Heart left ventricle (tissue), 16 donors: ENCODE results near the gene RNGTT. TPM values are rescaled to one million over a fixed set of nuclear protein-coding genes. Genes with fewer than 3 reads are reported as not detected.
"Not testable (repeated sequence)": the region's sequence is repeated elsewhere in the genome, so short reads cannot be mapped to it uniquely, and the experiment has no call there.

ENCODE experiments used
- ATAC-seq, 4 donors: fragments of 200-7000 bp; cut with Tn5 transposase; one replicate each; pipeline ENCODE4 v1.9.1; 2020 to 2022; ENCODE audit warnings: moderate library complexity in 4 of 4, mild to moderate bottlenecking in 3 of 4, moderate number of reproducible peaks in 1 of 4
- DNase-seq, 5 donors: peaks; one replicate each; pipeline ENCODE4 v3.0.0-alpha.2; 2020
- H3K27ac ChIP-seq, 12 donors: fragments of 200-600 bp; sonication (generic) in 4 of 12; one replicate each; pipeline versions ENCODE4 v1.5.0 to v1.8.0; 2016 to 2022; ENCODE audit warnings: mild to moderate bottlenecking in 2 of 12
- H3K27me3 ChIP-seq, 9 donors: fragments of 200-600 bp; sonication (generic) in 2 of 9; one replicate each; pipeline versions ENCODE4 v1.5.1 to v1.8.0; 2016 to 2022; ENCODE audit warnings: mild to moderate bottlenecking in 3 of 9
- H3K36me3 ChIP-seq, 9 donors: fragments of 200-600 bp; sonication (generic) in 2 of 9; one replicate each; pipeline versions ENCODE4 v1.5.0 to v1.8.0; 2018 to 2022; ENCODE audit warnings: mild to moderate bottlenecking in 2 of 9
- H3K4me1 ChIP-seq, 12 donors: fragments of 200-600 bp; sonication (generic) in 4 of 12; one replicate each; pipeline versions ENCODE4 v1.5.0 to v1.8.0; 2016 to 2022; ENCODE audit warnings: mild to moderate bottlenecking in 3 of 12
- H3K4me3 ChIP-seq, 12 donors: fragments of 200-600 bp; sonication (generic) in 4 of 12; one replicate each; pipeline versions ENCODE4 v1.5.0 to v1.8.0; 2017 to 2022; ENCODE audit warnings: mild to moderate bottlenecking in 9 of 12, moderate library complexity in 4 of 12
- H3K9me3 ChIP-seq, 12 donors: fragments of 200-600 bp; sonication (generic) in 4 of 12; one replicate each; pipeline versions ENCODE4 v1.5.0 to v1.8.0; 2016 to 2022; ENCODE audit warnings: mild to moderate bottlenecking in 1 of 12
- CTCF ChIP-seq, 12 donors: fragments of 200-600 bp; sonication (generic) in 4 of 12; IDR thresholded peaks; one replicate each; pipeline versions ENCODE4 v1.5.0 to v1.8.0; 2018 to 2022; ENCODE audit warnings: antibody characterized with exemption in 12 of 12, mild to moderate bottlenecking in 5 of 12
- POLR2A ChIP-seq, 2 donors: fragments of 450-650 bp; IDR thresholded peaks; one replicate each; pipeline ENCODE4 v1.6.1; 2017; ENCODE audit warnings: antibody characterized with exemption in 2 of 2, mild to moderate bottlenecking in 2 of 2, moderate library complexity in 2 of 2
- WGBS, 4 donors: extraction: QIAGEN DNeasy Blood & Tissue Kit in 2 of 4; methylation state at CpG; one replicate each; pipeline versions ENCODE4 v1.1.5 to v1.1.7; 2013 to 2018; 5-methylcytosine and 5-hydroxymethylcytosine counted together
- intact Hi-C, 10 donors: fragments of 100-400 bp; cut with DNase I; formaldehyde crosslinking; loops; one replicate each; pipeline versions ENCODE4 v1.11.1 to v1.14.2; 2022
- polyA plus RNA-seq, 2 donors: library from polyadenylated mRNA; stranded (reverse); fragments of 200-250 nt; gene quantifications; one replicate each; pipeline ENCODE4 v1.2.3, GENCODE V29; 2013
- total RNA-seq, 9 donors: library from RNA; depleted of rRNA in 2 of 9; stranded (reverse); fragments of >200 nt in 2 of 9; fragmentation: NEBNext Ultra II Directional in 3 of 9; extraction: Animal tissue kit (Norgen Biotek cat#: 25700) in 3 of 9; gene quantifications; one replicate each; pipeline versions ENCODE4 v1.1.0 to v1.2.4, GENCODE V29; 2016 to 2023
- donor health status: ischemic (EF 13 %, LVEDD 7.1; RV severe dilation, severe dysfunction).
- donor health status: healthy with polysubstance abuse.
- donor health status: DM: no; HTN: yes; CAD: no.
- donor health status: DM: no; HTN: no; CAD: no.
- donor health status: ischemic (EF 25% LVEDD 6.9; RV normal size, moderate dysfunction).
- donor health status: ischemic (EF 25% LVEDD 5.7; RV mildly dilated, moderate dysfunction).
- donor health status: healthy.
- donor health status: DM: yes; HTN: yes; CAD: no.
- donor health status: ischemic (EF 35%, LVEDD 5.7; RV mildly dilated, moderate dysfunction).
- donor health status: nonischemic (EF 11% LVEDD 7.7; RV severe dilation, severe dysfunction).
- donor health status: DM: yes; HTN: yes; CAD: no.
- donor health status: PGD.
- donor health status: ischemic (EF 29% LVEDD 5.4; RV normal size, mild dysfunction).
- donor health status: nonischemic (EF 23%, LVEDD 6.1; RV moderate dilation, normal function).

RNGTT gene
- total and polyA plus RNA-seq, 11 donors, result 2.6 to 11.6 (median 9.1) TPM

GRCh38 chr6:88835210-88835609 lies 128.2 kb downstream of the RNGTT start:
- DNase-seq (no peak), ATAC-seq (no peak)
- H3K27ac ChIP-seq, result no peak overlapping the region
- peaks cover 0 to 2% (median 0%) of the 10 kb centered on the region in 12 donors for H3K4me1 ChIP-seq
- intact Hi-C loops, result no loop called here
- peaks cover 0 to 51% (median 11%) of the 10 kb centered on the region in 12 donors for H3K9me3 ChIP-seq
- no peak overlapping the region for H3K4me3 ChIP-seq
- H3K27me3 ChIP-seq, result no peaks in the 10 kb centered on the region
- no peak for TF ChIP-seq CTCF (IDR thresholded peaks at IDR 0.05)
- TF ChIP-seq POLR2A (IDR thresholded peaks at IDR 0.05), result no peak
- no peaks in the 10 kb centered on the region for H3K36me3 ChIP-seq

- H3K4me3 ChIP-seq, ATAC-seq, DNase-seq, H3K27ac ChIP-seq, H3K36me3 ChIP-seq, H3K4me1 ChIP-seq, intact Hi-C loops, H3K27me3 ChIP-seq: not testable (repeated sequence)
- peaks cover 0 to 51% (median 12%) of the 10 kb centered on the region in 12 donors for H3K9me3 ChIP-seq
- 91 to 100% (median 95%) methylated on average over 1 of the region's 1 CpG for WGBS, 4 donors
Measured at GRCh38 chr6:88833071-88833470, 130.3 kb downstream of the RNGTT start.

- H3K9me3 ChIP-seq, result peaks cover 0 to 23% (median 4%) of the 10 kb centered on the region in 12 donors
- H3K4me1 ChIP-seq, intact Hi-C loops, H3K36me3 ChIP-seq, ATAC-seq, DNase-seq, H3K27ac ChIP-seq, H3K4me3 ChIP-seq, H3K27me3 ChIP-seq: not testable (repeated sequence)
- WGBS, 4 donors, result 79 to 90% (median 87%) methylated on average over 3 to 4 of the region's 4 CpGs
Measured at GRCh38 chr6:88827599-88827998, 135.8 kb downstream of the RNGTT start.

- Histone ChIP-seq H3K9me3 (peaks cover 0 to 10% (median 0%) of the 10 kb centered on the region in 12 donors), H3K27me3 (no peaks in the 10 kb centered on the region), H3K4me3 (no peak overlapping the region), H3K36me3 (no peaks in the 10 kb centered on the region), H3K4me1 (no peaks in the 10 kb centered on the region), H3K27ac (no peak overlapping the region)
- no peak for DNase-seq
- intact Hi-C loops, result no loop called here
- no peak for ATAC-seq
- TF ChIP-seq POLR2A (IDR thresholded peaks at IDR 0.05) (no peak), CTCF (IDR thresholded peaks at IDR 0.05) (no peak)
- 91 to 93% (median 93%) methylated on average over 3 of the region's 3 CpGs for WGBS, 4 donors
Measured at GRCh38 chr6:88825856-88826255, 137.6 kb downstream of the RNGTT start.

- Histone ChIP-seq H3K27ac (no peak overlapping the region), H3K27me3 (no peaks in the 10 kb centered on the region), H3K4me3 (no peak overlapping the region), H3K36me3 (no peaks in the 10 kb centered on the region), H3K4me1 (no peaks in the 10 kb centered on the region), H3K9me3 (no peaks in the 10 kb centered on the region)
- ATAC-seq, result no peak
- DNase-seq, result no peak
- intact Hi-C loops, result no loop called here
- 73 to 88% (median 79%) methylated on average over 2 of the region's 2 CpGs for WGBS, 4 donors
- TF ChIP-seq CTCF (IDR thresholded peaks at IDR 0.05) (no peak), POLR2A (IDR thresholded peaks at IDR 0.05) (no peak)
Measured at GRCh38 chr6:88823998-88824397, 139.4 kb downstream of the RNGTT start.
